ENCODE measurements around the gene FNDC3B.

Gene FNDC3B

GRCh38 chr3:172102883-172103310, 63.5 kb downstream of the FNDC3B start:
- DNase-seq, result no peak
- intact Hi-C loops (cut with DNase I), result no loop called here

GRCh38 chr3:172103724-172104123, 64.3 kb downstream of the FNDC3B start:
- intact Hi-C loops (cut with DNase I), result no loop called here
- no peak for DNase-seq

GRCh38 chr3:172104471-172105072, 65.2 kb downstream of the FNDC3B start:
- DNase-seq, result no peak
- intact Hi-C loops (cut with DNase I), result no loop called here

GRCh38 chr3:172106037-172106954, 66.9 kb downstream of the FNDC3B start:
- no peak for DNase-seq
- intact Hi-C loops (cut with DNase I), result no loop called here

GRCh38 chr3:172106989-172107388, 67.6 kb downstream of the FNDC3B start:
- peak in 35 of 42 donors; percentile 10 to 67 (median 33) for DNase-seq
- intact Hi-C loops (cut with DNase I), result no loop called here

GRCh38 chr3:172107403-172107802, 68.0 kb downstream of the FNDC3B start:
- no peak for DNase-seq
- intact Hi-C loops (cut with DNase I), result no loop called here

- intact Hi-C loops (cut with DNase I), result no loop called here
- DNase-seq, result no peak
Measured at GRCh38 chr3:172110127-172110779, 70.9 kb downstream of the FNDC3B start.

- no peak for DNase-seq
- intact Hi-C loops (cut with DNase I), result no loop called here
Measured at GRCh38 chr3:172111163-172111562, 71.8 kb downstream of the FNDC3B start.

GRCh38 chr3:172112078-172112733, 72.8 kb downstream of the FNDC3B start:
- intact Hi-C loops (cut with DNase I), result no loop called here
- DNase-seq, result no peak

- intact Hi-C loops (cut with DNase I), result no loop called here
- no peak for DNase-seq
Measured at GRCh38 chr3:172112734-172113120, 73.3 kb downstream of the FNDC3B start.

GRCh38 chr3:172113710-172114109, 74.3 kb downstream of the FNDC3B start:
- intact Hi-C loops (cut with DNase I), result no loop called here
- DNase-seq, result no peak

GRCh38 chr3:172115059-172115458, 75.7 kb downstream of the FNDC3B start:
- DNase-seq, result no peak
- intact Hi-C loops (cut with DNase I), result no loop called here

GRCh38 chr3:172115787-172116186, 76.4 kb downstream of the FNDC3B start:
- intact Hi-C loops (cut with DNase I), result no loop called here
- no peak for DNase-seq

- no peak for DNase-seq
- intact Hi-C loops (cut with DNase I), result no loop called here
Measured at GRCh38 chr3:172118019-172118418, 78.6 kb downstream of the FNDC3B start.

GRCh38 chr3:172119266-172119969, 80.0 kb downstream of the FNDC3B start:
- intact Hi-C loops (cut with DNase I), result no loop called here

GRCh38 chr3:172120912-172121311, 81.5 kb downstream of the FNDC3B start:
- intact Hi-C loops (cut with DNase I), result no loop called here
- DNase-seq, result no peak

More at GRCh38 chr3:172119266-172119969, 80.0 kb downstream of the FNDC3B start:
- DNase-seq, result no peak

GRCh38 chr3:172121981-172122380, 82.6 kb downstream of the FNDC3B start:
- intact Hi-C loops (cut with DNase I), result no loop called here
- DNase-seq, result no peak

GRCh38 chr3:172124271-172124670, 84.9 kb downstream of the FNDC3B start:
- no peak for DNase-seq
- intact Hi-C loops (cut with DNase I), result no loop called here

GRCh38 chr3:172125053-172125452, 85.7 kb downstream of the FNDC3B start:
- DNase-seq, result peak in 1 of 42 donors; percentile 20
- intact Hi-C loops (cut with DNase I), result no loop called here

All from head of caudate nucleus (tissue), 42 donors.